OCI-LY3 (cell line): Measurements from ENCODE around the gene TBX6.
"Not testable (repeated sequence)": the region's sequence is repeated elsewhere in the genome, so short reads cannot be mapped to it uniquely, and the experiment has no call there.

ENCODE experiments used
- EZH2phosphoT487 ChIP-seq: fragments of 200-600 bp; shearing (Covaris generic); IDR thresholded peaks from 2 replicates; pipeline ENCODE4 v1.6.1; 2018; ENCODE audit warnings: antibody characterized with exemption, mixed run types, low read depth
- TF ChIP-seq, protein P1 (sequence below): fragments of 200-600, 300-600 bp; sonication (generic); IDR thresholded peaks from 2 replicates; pipeline ENCODE4 v1.5.1; 2014; ENCODE audit warnings: antibody characterized with exemption, low read length, low read depth

DNA sequence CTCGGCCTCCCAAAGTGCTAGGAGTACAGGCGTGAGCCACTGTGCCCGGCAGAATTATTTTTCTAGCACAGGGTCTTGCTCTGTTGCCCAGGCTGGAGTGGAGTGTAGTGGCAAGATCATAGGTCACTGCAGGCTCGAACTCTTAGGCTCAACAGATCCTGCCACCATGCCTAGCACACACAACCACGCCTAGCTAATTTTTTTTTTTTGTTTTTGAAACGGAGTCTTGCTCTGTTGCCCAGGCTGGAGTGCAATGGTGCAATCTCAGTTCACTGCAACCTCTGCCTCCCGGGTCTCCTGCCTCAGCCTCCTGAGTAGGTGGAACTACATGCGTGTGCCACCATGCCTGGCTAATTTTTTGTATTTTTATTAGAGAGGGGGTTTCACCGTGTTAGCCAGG lies 34.0 kb upstream of the TBX6 start:
- TF ChIP-seq, protein P1, sequence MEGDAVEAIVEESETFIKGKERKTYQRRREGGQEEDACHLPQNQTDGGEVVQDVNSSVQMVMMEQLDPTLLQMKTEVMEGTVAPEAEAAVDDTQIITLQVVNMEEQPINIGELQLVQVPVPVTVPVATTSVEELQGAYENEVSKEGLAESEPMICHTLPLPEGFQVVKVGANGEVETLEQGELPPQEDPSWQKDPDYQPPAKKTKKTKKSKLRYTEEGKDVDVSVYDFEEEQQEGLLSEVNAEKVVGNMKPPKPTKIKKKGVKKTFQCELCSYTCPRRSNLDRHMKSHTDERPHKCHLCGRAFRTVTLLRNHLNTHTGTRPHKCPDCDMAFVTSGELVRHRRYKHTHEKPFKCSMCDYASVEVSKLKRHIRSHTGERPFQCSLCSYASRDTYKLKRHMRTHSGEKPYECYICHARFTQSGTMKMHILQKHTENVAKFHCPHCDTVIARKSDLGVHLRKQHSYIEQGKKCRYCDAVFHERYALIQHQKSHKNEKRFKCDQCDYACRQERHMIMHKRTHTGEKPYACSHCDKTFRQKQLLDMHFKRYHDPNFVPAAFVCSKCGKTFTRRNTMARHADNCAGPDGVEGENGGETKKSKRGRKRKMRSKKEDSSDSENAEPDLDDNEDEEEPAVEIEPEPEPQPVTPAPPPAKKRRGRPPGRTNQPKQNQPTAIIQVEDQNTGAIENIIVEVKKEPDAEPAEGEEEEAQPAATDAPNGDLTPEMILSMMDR = not testable (repeated sequence)
- TF ChIP-seq EZH2phosphoT487 = not testable (repeated sequence)
